Adrenal gland (tissue), 12 donors: ENCODE results near the gene MINDY2. TPM values are rescaled to one million over a fixed set of nuclear protein-coding genes. Genes with fewer than 3 reads are reported as not detected.

ENCODE experiments used
- DNase-seq, 7 donors: peaks; one replicate each; pipeline ENCODE4 v3.0.0-alpha.2; 2019 to 2020
- H3K27ac ChIP-seq, 5 donors: fragments of 200-600 bp; sonication (generic) in 4 of 5; 1 replicate in 3 of 5; 2 replicates in 2 of 5; pipeline versions ENCODE4 v1.5.1 to v1.8.0; 2016 to 2020; ENCODE audit warnings: mild to moderate bottlenecking in 1 of 5
- H3K27me3 ChIP-seq: fragments of 200-600 bp; 2 replicates; pipeline ENCODE4 v1.8.0; 2021
- H3K36me3 ChIP-seq, 2 donors: fragments of 200-600 bp; replicated peaks in 1 of 2; 1 replicate in 1 of 2; 2 replicates in 1 of 2; pipeline versions ENCODE4 v1.5.1 to v1.8.0; 2018 to 2022
- H3K4me1 ChIP-seq, 2 donors: fragments of 200-600 bp; replicated peaks in 1 of 2; 1 replicate in 1 of 2; 2 replicates in 1 of 2; pipeline versions ENCODE4 v1.5.1 to v1.8.0; 2018 to 2021
- H3K4me3 ChIP-seq, 4 donors: fragments of 200-600 bp; sonication (generic) in 3 of 4; one replicate each; pipeline ENCODE4 v1.5.1; 2016 to 2018
- H3K9me3 ChIP-seq, 3 donors: fragments of 200-600 bp; sonication (generic) in 1 of 3; replicated peaks in 1 of 3; 1 replicate in 2 of 3; 2 replicates in 1 of 3; pipeline versions ENCODE4 v1.5.1 to v1.8.0; 2016 to 2021
- CTCF ChIP-seq, 6 experiments: fragments of 450-650 bp in 4 of 6; fragments of 200-600 bp in 2 of 6; sonication (generic) in 1 of 6; IDR thresholded peaks; 1 replicate in 5 of 6; 2 replicates in 1 of 6; pipeline versions ENCODE4 v1.5.1 to v1.8.0; 2016 to 2021; ENCODE audit warnings: antibody characterized with exemption in 6 of 6, mild to moderate bottlenecking in 2 of 6, moderate library complexity in 1 of 6
- POLR2A ChIP-seq, 2 donors: fragments of 450-650 bp; IDR thresholded peaks; one replicate each; pipeline ENCODE4 v1.6.1; 2017; ENCODE audit warnings: antibody characterized with exemption in 2 of 2, mild to moderate bottlenecking in 2 of 2, moderate library complexity in 1 of 2
- WGBS, 4 donors: extraction: QIAGEN DNeasy Blood & Tissue Kit in 2 of 4; methylation state at CpG; one replicate each; pipeline versions ENCODE4 v1.1.5 to v1.1.7; 2013 to 2017; 5-methylcytosine and 5-hydroxymethylcytosine counted together
- intact Hi-C, 2 donors: fragments of 100-400 bp; cut with DNase I; formaldehyde crosslinking; loops; one replicate each; pipeline versions ENCODE4 v1.14.1 to v1.15.0; 2022 to 2023
- polyA plus RNA-seq, 3 donors: library from polyadenylated mRNA; stranded (reverse); fragments of 200-250 nt in 2 of 3; fragments of 350-450 nt in 1 of 3; fragmentation: Illumina TruSeq in 1 of 3; extraction: RNeasy Lipid Tissue Mini Kit (QIAGEN cat#74804) in 1 of 3; gene quantifications; one replicate each; pipeline ENCODE4 v1.2.3, GENCODE V29; 2013 to 2014
- total RNA-seq, 9 donors: library from RNA; depleted of rRNA in 4 of 9; stranded (reverse); fragments of >200 nt in 4 of 9; fragments of 120-200 nt in 1 of 9; fragmentation: NEBNext Ultra II Directional in 1 of 9; extraction: Animal tissue kit (Norgen Biotek cat#: 25700) in 1 of 9; gene quantifications; one replicate each; pipeline versions ENCODE4 v1.1.0 to v1.2.4, GENCODE V29; 2013 to 2023
- donor health status: healthy with polysubstance abuse.
- donor health status: Bipolar disorder and iron deficiency.
- donor health status: DM: yes; HTN: yes; CAD: no.
- donor health status: DM: no; HTN: no; CAD: no.
- donor health status: DM: no; HTN: no; CAD: no.
- donor health status: DM: yes; HTN: yes; CAD: no.

The MINDY2 gene
- total and polyA plus RNA-seq, 12 donors: 2.7 to 25.1 (median 12.2) TPM

GRCh38 chr15:58779554-58779953 is 8.5 kb downstream of the MINDY2 start:
- TF ChIP-seq POLR2A (IDR thresholded peaks at IDR 0.05) (no peak), CTCF (IDR thresholded peaks at IDR 0.05) (no peak)
- Histone ChIP-seq H3K9me3 (no peaks in the 10 kb centered on the region), H3K27me3 (no peaks in the 10 kb centered on the region), H3K36me3 (no peaks in the 10 kb centered on the region), H3K27ac (no peak overlapping the region), H3K4me3 (no peak overlapping the region), H3K4me1 (peaks cover 0 to 14% of the 10 kb centered on the region in 2 donors)
- 95 to 100% (median 98%) methylated on average over 1 of the region's 1 CpG for WGBS, 4 donors
- no peak for DNase-seq
- intact Hi-C loops: loop anchor here in 1 of 2 donors (10.0 kb wide), 1 partner anchor 145 kb away; no protein-coding TSS in a partner anchor

DNA sequence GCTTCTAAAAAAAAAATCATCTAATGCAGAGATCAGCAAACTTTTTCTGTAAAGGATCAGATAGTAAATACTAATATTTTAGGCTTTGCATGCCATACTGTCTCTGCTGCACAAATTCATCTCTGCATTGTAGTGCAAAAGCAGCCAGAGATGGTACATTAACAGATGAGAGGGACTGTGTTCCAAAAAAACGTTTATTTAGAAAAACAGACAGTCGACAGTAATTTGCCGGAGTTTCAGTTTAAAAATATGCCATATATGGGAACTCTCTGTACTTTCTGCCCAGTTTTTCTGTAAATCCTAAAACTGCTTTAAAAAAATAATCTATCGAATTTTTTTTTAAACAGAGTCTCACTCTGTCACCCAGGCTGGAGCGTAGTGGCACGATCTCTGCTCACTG is 14.3 kb downstream of the MINDY2 start:
- H3K27ac ChIP-seq: no peak overlapping the region
- WGBS, 4 donors: 69 to 80% (median 73%) methylated on average over 6 of the region's 6 CpGs

DNA sequence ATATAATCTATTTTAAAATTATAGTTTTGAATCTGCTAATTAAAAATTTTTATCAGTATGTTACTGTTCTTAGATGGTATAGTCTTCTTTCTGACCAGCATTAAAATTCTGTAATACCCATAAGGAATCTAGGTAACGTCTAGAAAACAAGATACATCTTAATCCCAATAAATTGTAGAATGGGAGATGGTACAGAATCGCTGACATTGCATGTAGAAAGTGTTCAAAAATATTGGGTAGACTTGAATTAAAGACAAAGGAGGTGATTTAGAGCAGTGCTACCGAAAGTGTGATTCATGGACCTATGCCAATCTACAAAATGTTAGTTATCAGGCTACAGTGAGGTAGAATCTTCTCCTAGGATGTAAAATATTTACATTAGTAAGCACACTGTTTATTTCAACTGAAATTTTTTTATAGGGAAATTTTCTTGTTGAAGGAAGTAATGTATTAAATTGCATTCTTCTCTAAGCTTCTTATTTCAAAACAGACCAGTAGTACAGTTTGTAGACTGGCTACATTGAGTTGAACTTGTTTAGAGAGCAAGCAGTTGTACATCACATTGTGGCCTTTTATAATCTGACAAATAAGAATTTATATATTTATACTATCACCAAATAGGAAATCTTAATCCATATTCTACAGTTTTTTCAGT is 17.1 kb downstream of the MINDY2 start:
- DNase-seq: no peak
- Histone ChIP-seq H3K36me3 (no peaks in the 10 kb centered on the region), H3K27ac (no peak overlapping the region), H3K27me3 (no peaks in the 10 kb centered on the region), H3K4me3 (no peak overlapping the region), H3K9me3 (no peaks in the 10 kb centered on the region), H3K4me1 (no peaks in the 10 kb centered on the region)
- WGBS, 4 donors: 95 to 99% (median 98%) methylated on average over 3 of the region's 3 CpGs
- no peak for TF ChIP-seq CTCF (IDR thresholded peaks at IDR 0.05)
- no peak for TF ChIP-seq POLR2A (IDR thresholded peaks at IDR 0.05)
- intact Hi-C loops: no loop called here

More for the DNA sequence above, 14.3 kb downstream of the MINDY2 start:
- intact Hi-C loops: no loop called here
- Histone ChIP-seq H3K36me3 (no peaks in the 10 kb centered on the region), H3K4me1 (peaks cover 0 to 6% of the 10 kb centered on the region in 2 donors), H3K9me3 (no peaks in the 10 kb centered on the region), H3K4me3 (no peak overlapping the region), H3K27me3 (no peaks in the 10 kb centered on the region)
- DNase-seq: no peak
- no peak for TF ChIP-seq CTCF (IDR thresholded peaks at IDR 0.05)
- no peak for TF ChIP-seq POLR2A (IDR thresholded peaks at IDR 0.05)

DNA sequence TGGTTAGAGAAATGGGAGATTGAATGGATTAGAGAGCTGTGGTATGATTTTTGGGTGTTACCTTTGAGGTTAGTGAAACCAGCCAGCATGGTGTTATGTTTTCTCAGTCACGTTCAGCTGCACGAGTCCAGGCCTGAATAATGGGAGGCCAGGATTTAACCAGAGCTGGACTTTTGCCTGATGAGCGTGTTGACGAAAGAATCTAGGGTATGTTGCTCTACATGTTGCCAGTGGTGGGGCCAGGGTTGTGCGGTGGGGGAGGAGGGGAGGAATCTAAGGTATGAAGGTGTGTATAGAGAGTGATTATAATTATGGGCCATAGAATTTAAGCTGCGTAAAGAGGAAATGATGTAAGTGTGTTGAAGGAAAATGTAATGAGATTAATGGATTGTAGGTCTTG is 22.8 kb downstream of the MINDY2 start:
- Histone ChIP-seq H3K27ac (no peak overlapping the region), H3K36me3 (no peaks in the 10 kb centered on the region), H3K27me3 (no peaks in the 10 kb centered on the region), H3K9me3 (no peaks in the 10 kb centered on the region), H3K4me3 (no peak overlapping the region), H3K4me1 (peaks cover 0 to 6% of the 10 kb centered on the region in 2 donors)
- WGBS, 4 donors: 85 to 94% (median 89%) methylated on average over 6 of the region's 6 CpGs
- TF ChIP-seq CTCF (IDR thresholded peaks at IDR 0.05): no peak
- DNase-seq: no peak
- intact Hi-C loops: no loop called here
